BE2C (cell line): ENCODE measurements around the gene CFAP68.

Experiments used
- DNase-seq: peaks from one replicate; pipeline ENCODE4 v3.0.0-alpha.2; 2020
- H3K27me3 ChIP-seq: fragments of 250-450 bp; sonication (Bioruptor Pico); 2 replicates; pipeline ENCODE4 v1.5.1; 2020; ENCODE audit warnings: mild to moderate bottlenecking
- H3K36me3 ChIP-seq: fragments of 250-450 bp; sonication (Bioruptor Pico); 2 replicates; pipeline ENCODE4 v1.5.1; 2020; ENCODE audit warnings: mild to moderate bottlenecking
- H3K4me1 ChIP-seq: fragments of 250-450 bp; sonication (Bioruptor Pico); 2 replicates; pipeline ENCODE4 v1.5.1; 2020
- H3K4me3 ChIP-seq: 2 replicates; pipeline ENCODE4 v1.5.1; 2011; ENCODE audit warnings: low read depth, low read length
- H3K9me3 ChIP-seq: fragments of 250-450 bp; sonication (Bioruptor Pico); 2 replicates; pipeline ENCODE4 v1.5.1; 2020
- CTCF ChIP-seq: IDR thresholded peaks from 2 replicates; pipeline ENCODE4 v1.5.1; 2012; ENCODE audit warnings: mild to moderate bottlenecking, low read depth, low read length

The CFAP68 gene

GRCh38 chr11:111911563-111912401 lies 32.4 kb downstream of the CFAP68 start, which contains the start of gene CRYAB:
Gene CRYAB (minus strand): TSS chr11:111911770. CDS start chr11:111911724, 46 bp downstream.
- no peak for DNase-seq
- Histone ChIP-seq H3K27me3 (no peaks in the 10 kb centered on the region; the same call in 1 of the 2 replicates), H3K9me3 (no peaks in the 10 kb centered on the region), H3K4me1 (no peaks in the 10 kb centered on the region), H3K4me3 (no peak within 1 kb of the TSS), H3K36me3 (no peaks in the 10 kb centered on the region)
- no peak for TF ChIP-seq CTCF

GRCh38 chr11:111912535-111912934 lies 33.2 kb downstream of the CFAP68 start, which contains the start of gene HSPB2:
Gene HSPB2 (plus strand): TSS chr11:111912734. CDS start chr11:111912830, 96 bp downstream.
- Histone ChIP-seq H3K4me3 (no peak within 1 kb of the TSS), H3K9me3 (no peaks in the 10 kb centered on the region), H3K36me3 (no peaks in the 10 kb centered on the region), H3K27me3 (no peaks in the 10 kb centered on the region; the same call in 1 of the 2 replicates), H3K4me1 (no peaks in the 10 kb centered on the region)
- no peak for DNase-seq
- TF ChIP-seq CTCF, result no peak

- no peak for TF ChIP-seq CTCF
- no peak overlapping the region for H3K4me3 ChIP-seq
- H3K36me3 ChIP-seq, result no peaks in the 10 kb centered on the region
- no peak for DNase-seq
- H3K27me3 ChIP-seq, result no peaks in the 10 kb centered on the region; the same call in 1 of the 2 replicates
- H3K9me3 ChIP-seq, result no peaks in the 10 kb centered on the region
- H3K4me1 ChIP-seq, result no peaks in the 10 kb centered on the region
Observed at GRCh38 chr11:111913031-111913861, 33.9 kb downstream of the CFAP68 start.

- no peak for DNase-seq
- no peaks in the 10 kb centered on the region for H3K4me1 ChIP-seq
- no peak for TF ChIP-seq CTCF
- H3K9me3 ChIP-seq, result no peaks in the 10 kb centered on the region
- H3K4me3 ChIP-seq, result no peak overlapping the region
- H3K27me3 ChIP-seq, result no peaks in the 10 kb centered on the region; the same call in 1 of the 2 replicates
- no peaks in the 10 kb centered on the region for H3K36me3 ChIP-seq
Observed at GRCh38 chr11:111913997-111914396, 34.7 kb downstream of the CFAP68 start.

- H3K4me1 ChIP-seq, result no peaks in the 10 kb centered on the region
- no peak for DNase-seq
- no peaks in the 10 kb centered on the region for H3K27me3 ChIP-seq
- H3K4me3 ChIP-seq, result no peak overlapping the region
- TF ChIP-seq CTCF, result no peak
- no peaks in the 10 kb centered on the region for H3K9me3 ChIP-seq
- no peaks in the 10 kb centered on the region for H3K36me3 ChIP-seq
Observed at GRCh38 chr11:111916768-111917167, 37.4 kb downstream of the CFAP68 start.
